Endothelial cell of umbilical vein (primary cell): Measurements from ENCODE around the gene MBNL2. TPM values are rescaled to one million over a fixed set of nuclear protein-coding genes. Genes with fewer than 3 reads are reported as not detected.

Experiments
- BruUV-seq: library from RNA; stranded (reverse); fragments of 400-500 nt; replicated peaks from 2 replicates; lab custom pipeline; 2021; lab: Mats Ljungman, UMichigan
- CTCF ChIA-PET: fragments of 300-600, 350-600 bp; sonication (Branson Sonifier 250); formaldehyde crosslinking; loops from one replicate; lab custom pipeline; 2021; ENCODE audit warnings: antibody characterized with exemption, inconsistent platforms; lab: Charles Lee
- POLR2A ChIA-PET: fragments of 300-600, 350-600 bp; sonication (Branson Sonifier 250); formaldehyde crosslinking; loops from one replicate; lab custom pipeline; 2021; ENCODE audit warnings: antibody characterized with exemption, inconsistent platforms; lab: Charles Lee
- DNase-seq: peaks from one replicate; pipeline ENCODE4 v3.0.0-alpha.2; 2011; ENCODE audit warnings: low read depth, low spot score
- FAIRE-seq: peaks from 2 replicates; lab custom pipeline; 2011; peaks lifted over from hg19 to GRCh38; lab: Jason Lieb, UNC
- H2AFZ ChIP-seq: 2 replicates; pipeline ENCODE4 v1.6.0; 2012; ENCODE audit warnings: low read depth, low read length, control low read depth, inconsistent platforms
- H3K27ac ChIP-seq: 2 replicates; pipeline ENCODE4 v1.5.1; 2011; ENCODE audit warnings: low read depth, mild to moderate bottlenecking, control low read depth, low read length, moderate library complexity; ENCODE audit not compliant: insufficient read depth
- H3K27me3 ChIP-seq, 2 experiments: 2 replicates each; pipeline versions ENCODE4 v1.6.0 to v1.6.1; 2011; ENCODE audit warnings: low read length in 2 of 2, mixed read lengths in 1 of 2; ENCODE audit not compliant: control insufficient read depth in 2 of 2, insufficient read depth in 2 of 2
- H3K36me3 ChIP-seq, 2 experiments: 2 replicates in 1 of 2; 3 replicates in 1 of 2; pipeline ENCODE4 v1.5.1; 2011; ENCODE audit warnings: low read length in 2 of 2, mild to moderate bottlenecking in 1 of 2, moderate library complexity in 1 of 2; ENCODE audit not compliant: control insufficient read depth in 2 of 2, insufficient read depth in 2 of 2; ENCODE audit errors: extremely low read depth in 1 of 2
- H3K4me1 ChIP-seq: 3 replicates; pipeline ENCODE4 v1.5.1; 2011; ENCODE audit warnings: mild to moderate bottlenecking, low read length; ENCODE audit not compliant: control insufficient read depth, insufficient read depth; ENCODE audit errors: extremely low read depth
- H3K4me2 ChIP-seq: 2 replicates; pipeline ENCODE4 v1.6.1; 2011; ENCODE audit warnings: low read length, control low read depth, mixed read lengths; ENCODE audit not compliant: insufficient read depth
- H3K4me3 ChIP-seq, 3 experiments: fragments of 200-600 bp in 1 of 3; sonication (generic), shearing (Covaris generic) in 1 of 3; replicated peaks in 1 of 3; 2 replicates each; pipeline ENCODE4 v1.5.1; 2011 to 2016; ENCODE audit warnings: control low read depth in 3 of 3, low read length in 3 of 3, mild to moderate bottlenecking in 2 of 3, inconsistent platforms in 1 of 3, low read depth in 1 of 3, moderate library complexity in 1 of 3; ENCODE audit not compliant: insufficient read depth in 1 of 3
- H3K79me2 ChIP-seq: 2 replicates; pipeline ENCODE4 v1.6.0; 2012; ENCODE audit warnings: low read length, inconsistent platforms; ENCODE audit not compliant: control insufficient read depth, insufficient read depth
- H3K9ac ChIP-seq: replicated peaks from 2 replicates; pipeline ENCODE3; 2011; ENCODE audit warnings: low read length, control low read depth; ENCODE audit not compliant: insufficient read depth; ENCODE audit errors: extremely low read depth
- H3K9me1 ChIP-seq: replicated peaks from 3 replicates; pipeline ENCODE4 v1.6.0; 2011; ENCODE audit warnings: mild to moderate bottlenecking, low read length; ENCODE audit not compliant: control insufficient read depth, insufficient read depth; ENCODE audit errors: extremely low read depth
- H3K9me3 ChIP-seq: replicated peaks from 2 replicates; pipeline ENCODE4 v1.5.1; 2012; ENCODE audit warnings: low read length, inconsistent platforms; ENCODE audit not compliant: control insufficient read depth, insufficient read depth
- H4K20me1 ChIP-seq: replicated peaks from 2 replicates; pipeline ENCODE3; 2011; ENCODE audit warnings: mild to moderate bottlenecking, low read length; ENCODE audit not compliant: control insufficient read depth, insufficient read depth; ENCODE audit errors: extremely low read depth
- CTCF ChIP-seq, 2 donors: IDR thresholded peaks; 1 replicate in 1 of 2; 2 replicates in 1 of 2; pipeline ENCODE4 v1.5.1; 2011; ENCODE audit warnings: low read length in 2 of 2, mild to moderate bottlenecking in 2 of 2, moderate library complexity in 2 of 2, control low read depth in 1 of 2, inconsistent platforms in 1 of 2, low read depth in 1 of 2; ENCODE audit not compliant: insufficient read depth in 1 of 2; ENCODE audit errors: extremely low read depth in 1 of 2
- EZH2 ChIP-seq: IDR thresholded peaks from 2 replicates; pipeline ENCODE4 v1.6.1; 2012; ENCODE audit warnings: borderline replicate concordance, low read depth, mild to moderate bottlenecking, moderate library complexity, low read length, inconsistent platforms; ENCODE audit not compliant: severe bottlenecking
- FOS ChIP-seq: IDR thresholded peaks from 2 replicates; pipeline ENCODE4 v1.6.1; 2011; ENCODE audit warnings: mild to moderate bottlenecking, low read length, moderate library complexity, borderline replicate concordance; ENCODE audit not compliant: insufficient read depth
- GATA2 ChIP-seq: IDR thresholded peaks from 2 replicates; pipeline ENCODE4 v1.7.0; 2011; ENCODE audit warnings: low read depth, mild to moderate bottlenecking, moderate library complexity, mixed read lengths, low read length; ENCODE audit not compliant: insufficient read length, insufficient read depth
- JUN ChIP-seq: IDR thresholded peaks from 2 replicates; pipeline ENCODE4 v1.6.1; 2011; ENCODE audit warnings: borderline replicate concordance, low read depth; ENCODE audit not compliant: insufficient read length, insufficient read depth
- MAX ChIP-seq: IDR thresholded peaks from 2 replicates; pipeline ENCODE4 v1.6.1; 2011; ENCODE audit not compliant: insufficient read depth, insufficient read length
- MYC ChIP-seq: IDR thresholded peaks from one replicate; pipeline ENCODE4 v1.6.1; 2011; ENCODE audit warnings: mild to moderate bottlenecking, low read depth, low read length
- POLR2A ChIP-seq: IDR thresholded peaks from 2 replicates; pipeline ENCODE4 v1.6.1; 2012; ENCODE audit warnings: low read depth, mild to moderate bottlenecking, control low read depth, low read length
- POLR2AphosphoS5 ChIP-seq: IDR thresholded peaks from 2 replicates; pipeline ENCODE4 v1.6.1; 2012; ENCODE audit warnings: low read depth, mild to moderate bottlenecking, control low read depth, low read length, moderate library complexity; ENCODE audit not compliant: insufficient read depth
- dilution Hi-C: fragments of 300-500 bp; cut with MboI; formaldehyde crosslinking; loops from one replicate; pipeline ENCODE4 v1.15.0; 2019; ENCODE audit warnings: low sequenced_read_pairs; ENCODE audit not compliant: extremely low pct_ligation_motif_present
- intact Hi-C: fragments of 100-400 bp; cut with micrococcal nuclease; formaldehyde crosslinking; loops from one replicate; pipeline ENCODE4 v1.10.0; 2022
- polyA plus RNA-seq, 4 experiments: library from polyadenylated mRNA; depleted of rRNA in 3 of 4; stranded (reverse) in 3 of 4; unstranded in 1 of 4; fragments of >200 nt; gene quantifications; 2 replicates each; pipeline versions ENCODE4 v1.2.1 to v1.2.3, GENCODE V29; 2011 to 2012; ENCODE audit warnings: missing spikeins in 1 of 4
- total RNA-seq: library from RNA; stranded (reverse); gene quantifications from 2 replicates; pipeline ENCODE4 v1.2.3, GENCODE V29; 2021

The MBNL2 gene
- total and polyA plus RNA-seq, 2 donors (not counting 3 experiments of a cell fraction or from before 2014, with no cell fraction given) = 32.9 to 76.5 TPM

GRCh38 chr13:97431171-97431764, 209.1 kb downstream of the MBNL2 start:
- Histone ChIP-seq H3K27ac (no peak overlapping the region), H3K79me2 (peaks cover 17% of the 10 kb centered on the region), H3K27me3 (no peaks in the 10 kb centered on the region), H3K9me1 (no peaks in the 10 kb centered on the region), H3K4me1 (peaks cover 13% of the 10 kb centered on the region), H3K4me2 (no peak overlapping the region), H3K36me3 (no peaks in the 10 kb centered on the region), H4K20me1 (no peaks in the 10 kb centered on the region), H2AFZ (no peak overlapping the region), H3K4me3 (no peak overlapping the region), H3K9ac (no peak overlapping the region), H3K9me3 (no peaks in the 10 kb centered on the region)
- BruUV-seq = no TSS peak
- POLR2A ChIA-PET = no interaction called here
- intact Hi-C loops = loop anchor here (10.0 kb wide), 1 partner anchor 1376 kb away; the partner anchor contains the start of gene UGGT2
- CTCF ChIA-PET = no interaction called here
- no peak for TF ChIP-seq CTCF (IDR thresholded peaks at IDR 0.05; ENCODE audit: extremely low read depth in 1 of 2, insufficient read depth in 1 of 2, low read depth in 1 of 2, low read length in 2 of 2)
- TF ChIP-seq FOS = no peak
- no peak for TF ChIP-seq GATA2
- TF ChIP-seq EZH2 = no peak
- TF ChIP-seq POLR2A = no peak
- TF ChIP-seq JUN = no peak
- no peak for TF ChIP-seq MYC
- no peak for TF ChIP-seq MAX
- TF ChIP-seq POLR2AphosphoS5 = no peak
- DNase-seq = no peak
- no peak for FAIRE-seq
- dilution Hi-C loops = no loop called here
